ENCODE data around the gene RFC3. TPM values are rescaled to one million over a fixed set of nuclear protein-coding genes. Genes with fewer than 3 reads are reported as not detected.
"Not testable (repeated sequence)": the region's sequence is repeated elsewhere in the genome, so short reads cannot be mapped to it uniquely, and the experiment has no call there.

Gene RFC3
- total RNA-seq, 1 donor from 2014 or later, result 7.4 TPM

GRCh38 chr13:33776239-33776881 is 41.6 kb upstream of the RFC3 start:
- no peak for DNase-seq (ENCODE audit: low read depth)
- no peaks in the 10 kb centered on the region for H3K36me3 ChIP-seq (ENCODE audit: control insufficient read depth, insufficient read depth, low read length)
- TF ChIP-seq, protein P1, sequence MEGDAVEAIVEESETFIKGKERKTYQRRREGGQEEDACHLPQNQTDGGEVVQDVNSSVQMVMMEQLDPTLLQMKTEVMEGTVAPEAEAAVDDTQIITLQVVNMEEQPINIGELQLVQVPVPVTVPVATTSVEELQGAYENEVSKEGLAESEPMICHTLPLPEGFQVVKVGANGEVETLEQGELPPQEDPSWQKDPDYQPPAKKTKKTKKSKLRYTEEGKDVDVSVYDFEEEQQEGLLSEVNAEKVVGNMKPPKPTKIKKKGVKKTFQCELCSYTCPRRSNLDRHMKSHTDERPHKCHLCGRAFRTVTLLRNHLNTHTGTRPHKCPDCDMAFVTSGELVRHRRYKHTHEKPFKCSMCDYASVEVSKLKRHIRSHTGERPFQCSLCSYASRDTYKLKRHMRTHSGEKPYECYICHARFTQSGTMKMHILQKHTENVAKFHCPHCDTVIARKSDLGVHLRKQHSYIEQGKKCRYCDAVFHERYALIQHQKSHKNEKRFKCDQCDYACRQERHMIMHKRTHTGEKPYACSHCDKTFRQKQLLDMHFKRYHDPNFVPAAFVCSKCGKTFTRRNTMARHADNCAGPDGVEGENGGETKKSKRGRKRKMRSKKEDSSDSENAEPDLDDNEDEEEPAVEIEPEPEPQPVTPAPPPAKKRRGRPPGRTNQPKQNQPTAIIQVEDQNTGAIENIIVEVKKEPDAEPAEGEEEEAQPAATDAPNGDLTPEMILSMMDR (IDR thresholded peaks at IDR 0.05; ENCODE audit: insufficient read depth, low read length, poor library complexity, severe bottlenecking), result no peak
- H3K4me3 ChIP-seq (ENCODE audit: low read depth, low read length), result no peak overlapping the region
- H3K27me3 ChIP-seq (ENCODE audit: control insufficient read depth, insufficient read depth, low read length), result no peaks in the 10 kb centered on the region

GRCh38 chr13:33782631-33783030 is 35.3 kb upstream of the RFC3 start:
- DNase-seq (ENCODE audit: low read depth), result no peak
- Histone ChIP-seq H3K4me3 (ENCODE audit: low read depth, low read length) (no peak overlapping the region), H3K36me3 (ENCODE audit: control insufficient read depth, insufficient read depth, low read length) (no peaks in the 10 kb centered on the region), H3K27me3 (ENCODE audit: control insufficient read depth, insufficient read depth, low read length) (no peaks in the 10 kb centered on the region)
- TF ChIP-seq, protein P1 (IDR thresholded peaks at IDR 0.05; ENCODE audit: insufficient read depth, low read length, poor library complexity, severe bottlenecking), result no peak

GRCh38 chr13:33783212-33783611 is 34.7 kb upstream of the RFC3 start:
- DNase-seq (ENCODE audit: low read depth); H3K27me3 ChIP-seq (ENCODE audit: control insufficient read depth, insufficient read depth, low read length); H3K36me3 ChIP-seq (ENCODE audit: control insufficient read depth, insufficient read depth, low read length): not testable (repeated sequence)

GRCh38 chr13:33784738-33785137 is 33.2 kb upstream of the RFC3 start:
- H3K4me3 ChIP-seq (ENCODE audit: low read depth, low read length), result no peak overlapping the region
- no peaks in the 10 kb centered on the region for H3K27me3 ChIP-seq (ENCODE audit: control insufficient read depth, insufficient read depth, low read length)
- TF ChIP-seq, protein P1 (IDR thresholded peaks at IDR 0.05; ENCODE audit: insufficient read depth, low read length, poor library complexity, severe bottlenecking), result no peak
- DNase-seq (ENCODE audit: low read depth), result no peak
- no peaks in the 10 kb centered on the region for H3K36me3 ChIP-seq (ENCODE audit: control insufficient read depth, insufficient read depth, low read length)

More at GRCh38 chr13:33783212-33783611, 34.7 kb upstream of the RFC3 start:
- not testable (repeated sequence) for H3K4me3 ChIP-seq (ENCODE audit: low read depth, low read length)

DNA sequence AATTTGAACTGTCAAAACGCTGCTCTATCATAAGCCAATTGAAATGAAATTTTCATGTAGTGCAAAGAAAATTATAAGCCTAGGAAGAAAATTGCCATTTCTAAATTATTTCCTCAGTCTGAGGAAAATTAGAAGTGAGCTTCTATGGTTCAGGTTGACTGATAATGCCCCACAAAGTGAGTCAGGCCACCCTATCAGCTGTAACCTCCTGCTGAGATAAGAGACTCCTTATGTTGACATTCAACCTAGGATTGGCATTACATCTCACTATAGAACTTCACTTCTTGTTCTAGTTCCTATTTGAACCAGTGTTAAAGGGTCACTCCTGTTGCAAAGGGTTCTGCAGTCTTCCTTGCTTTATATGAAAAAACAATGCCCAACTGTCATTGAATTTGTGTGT is 32.6 kb upstream of the RFC3 start:
- TF ChIP-seq, protein P1 (IDR thresholded peaks at IDR 0.05; ENCODE audit: insufficient read depth, low read length, poor library complexity, severe bottlenecking), result no peak
- no peaks in the 10 kb centered on the region for H3K36me3 ChIP-seq (ENCODE audit: control insufficient read depth, insufficient read depth, low read length)
- H3K27me3 ChIP-seq (ENCODE audit: control insufficient read depth, insufficient read depth, low read length), result no peaks in the 10 kb centered on the region
- H3K4me3 ChIP-seq (ENCODE audit: low read depth, low read length), result no peak overlapping the region
- DNase-seq (ENCODE audit: low read depth), result no peak

GRCh38 chr13:33787051-33787591 is 30.8 kb upstream of the RFC3 start:
- TF ChIP-seq, protein P1 (IDR thresholded peaks at IDR 0.05; ENCODE audit: insufficient read depth, low read length, poor library complexity, severe bottlenecking), result no peak
- no peak overlapping the region for H3K4me3 ChIP-seq (ENCODE audit: low read depth, low read length)
- no peaks in the 10 kb centered on the region for H3K36me3 ChIP-seq (ENCODE audit: control insufficient read depth, insufficient read depth, low read length)
- no peak for DNase-seq (ENCODE audit: low read depth)
- no peaks in the 10 kb centered on the region for H3K27me3 ChIP-seq (ENCODE audit: control insufficient read depth, insufficient read depth, low read length)
